NCI-H2029 (cell line): ENCODE measurements around the gene SREBF1.
A peak's percentile ranks its signal among the peaks of the same experiment; 100 is the strongest.

Experiments used
- DNase-seq: peaks from one replicate; lab custom pipeline; 2025; lab: John Stamatoyannopoulos, UW

Gene SREBF1

DNA sequence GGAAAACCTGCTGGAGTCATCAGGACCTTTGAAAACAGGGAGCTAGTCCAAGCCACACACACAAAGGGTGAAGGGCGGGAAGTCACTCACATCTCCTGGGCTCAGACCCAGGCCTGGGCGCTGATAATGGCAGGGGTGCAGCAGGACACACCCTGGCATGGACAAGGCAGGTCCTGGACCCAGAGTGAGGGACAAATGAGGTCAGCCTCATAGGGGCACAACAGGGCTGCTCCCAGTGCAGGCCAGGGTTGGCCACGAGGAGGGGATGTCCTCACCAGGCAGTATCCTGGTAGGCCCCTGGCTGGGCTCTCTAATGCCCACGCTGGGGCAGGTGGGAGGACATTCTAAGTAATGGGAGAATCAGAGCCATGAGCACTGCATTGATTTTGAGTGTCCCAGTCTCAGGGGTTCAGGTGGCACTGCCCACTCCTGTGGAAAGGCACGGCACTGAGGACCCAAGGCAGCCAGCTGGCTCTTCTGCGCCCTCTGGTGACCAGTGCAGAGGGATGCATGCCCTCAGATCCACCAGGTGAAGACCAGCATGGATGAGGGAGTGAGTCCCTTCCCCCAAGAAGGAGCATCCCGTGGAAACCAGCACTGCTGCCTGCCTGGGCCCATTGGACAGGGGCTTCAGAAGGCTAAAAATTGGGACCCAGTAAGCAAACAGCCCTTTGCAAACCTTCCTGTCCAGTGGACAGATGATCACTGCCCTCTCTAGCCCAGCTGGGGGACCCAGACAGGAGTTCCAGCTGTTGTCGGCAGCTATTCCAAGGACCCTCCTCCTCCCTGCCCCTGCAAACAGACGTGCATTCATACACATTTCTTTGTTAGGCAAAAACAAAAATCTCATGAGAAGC, 23.4 kb upstream of the SREBF1 start:
- peak; percentile 30 for DNase-seq

GRCh38 chr17:17857496-17857895, 20.7 kb upstream of the SREBF1 start:
- no peak for DNase-seq

GRCh38 chr17:17856386-17856785, 19.6 kb upstream of the SREBF1 start:
- DNase-seq = no peak

DNA sequence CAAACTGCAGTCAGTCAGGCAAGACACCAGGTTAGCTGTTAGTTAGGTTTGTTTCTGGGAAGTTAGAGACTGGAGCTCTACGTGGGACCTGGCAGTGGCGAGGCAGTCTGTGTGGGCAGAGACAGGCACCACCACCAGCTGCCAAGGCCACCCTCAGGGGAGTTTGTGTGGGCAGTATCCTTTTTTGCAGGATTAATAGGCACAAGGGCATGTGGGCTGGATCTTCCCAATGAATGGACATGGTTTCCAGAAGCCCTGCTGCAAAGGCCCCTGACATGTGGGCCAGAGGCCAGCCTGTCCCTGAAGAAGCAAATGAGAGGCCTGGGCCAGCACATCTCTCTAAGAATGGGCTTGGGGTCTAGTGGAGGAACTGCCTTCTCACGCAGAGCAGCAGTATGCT, 19.2 kb upstream of the SREBF1 start:
- DNase-seq = no peak

DNA sequence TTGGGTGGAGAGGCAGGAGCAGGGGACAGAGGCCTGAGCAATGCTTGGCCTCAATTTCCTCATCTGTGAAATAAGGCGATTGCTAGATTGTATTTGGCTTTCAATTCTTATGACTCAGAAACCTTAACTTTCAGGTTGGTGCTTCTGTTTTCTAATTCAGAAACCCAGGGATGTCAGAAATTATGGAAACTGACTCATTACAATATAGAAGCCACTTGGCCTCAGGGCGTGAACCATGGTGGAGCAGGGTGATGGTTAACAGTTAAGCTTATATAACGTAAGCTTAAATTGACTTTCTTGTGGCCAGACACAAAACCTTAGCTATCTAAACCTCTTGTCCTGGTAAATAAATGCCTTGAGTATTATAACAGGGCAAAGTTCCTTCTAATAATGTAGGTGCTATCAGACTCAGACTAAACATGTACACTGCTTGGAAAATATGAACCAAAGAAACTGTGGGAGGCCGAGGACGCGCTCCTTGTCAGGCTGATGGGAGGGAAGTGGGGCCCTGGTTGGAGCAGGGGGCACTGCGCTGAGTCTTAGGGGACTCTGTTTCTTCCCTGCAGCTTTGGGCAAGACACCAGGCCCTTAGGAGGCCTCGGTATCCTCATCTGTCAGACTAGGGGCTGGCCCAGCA, 17.1 kb upstream of the SREBF1 start:
- DNase-seq = no peak

- no peak for DNase-seq
Measured at GRCh38 chr17:17852930-17853329, 16.1 kb upstream of the SREBF1 start.

DNA sequence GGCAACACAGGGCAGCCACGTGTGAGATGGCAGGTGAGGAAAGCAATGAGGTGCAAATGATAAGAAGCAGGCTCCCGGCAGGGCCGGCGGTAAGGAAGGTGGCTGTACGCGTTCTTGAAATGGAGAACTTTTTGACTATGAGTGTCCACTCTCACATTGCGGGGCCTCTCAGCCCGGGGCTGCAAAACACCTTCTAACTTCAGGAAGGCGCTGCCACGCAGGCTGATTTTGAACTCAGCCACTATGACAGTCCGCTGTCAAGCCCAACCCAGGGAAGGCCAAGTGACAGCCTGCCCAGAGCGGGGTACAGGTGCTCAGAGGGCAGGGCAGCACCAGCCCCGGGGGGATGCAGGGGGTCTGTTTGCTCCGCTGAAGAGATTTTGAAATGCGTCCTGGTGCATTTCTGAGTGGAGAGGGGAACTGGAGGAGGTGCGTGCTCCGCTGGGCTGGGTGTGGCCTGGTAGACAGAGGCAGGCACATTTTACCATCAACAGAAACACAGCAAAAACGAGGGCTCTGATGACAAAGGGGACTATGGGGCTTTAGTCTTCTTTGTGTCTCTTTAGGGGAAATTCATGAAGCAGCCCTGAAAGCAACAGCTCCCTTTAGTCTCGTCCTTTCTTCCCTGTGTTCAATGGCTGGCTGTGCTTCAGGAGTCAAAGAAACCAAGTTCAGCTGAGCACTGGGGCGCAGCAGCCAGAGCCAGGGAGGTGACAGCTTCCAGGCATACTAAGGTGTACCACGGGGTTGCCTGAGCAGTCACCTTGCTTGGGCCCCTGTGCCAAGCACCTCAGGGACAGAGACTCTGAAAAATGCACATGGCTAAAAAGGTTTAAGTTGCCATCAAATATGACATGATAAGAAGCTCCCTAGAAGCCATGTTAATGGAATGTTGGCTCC, 14.6 kb upstream of the SREBF1 start:
- no peak for DNase-seq

GRCh38 chr17:17849845-17850373, 13.1 kb upstream of the SREBF1 start:
- DNase-seq = no peak

DNA sequence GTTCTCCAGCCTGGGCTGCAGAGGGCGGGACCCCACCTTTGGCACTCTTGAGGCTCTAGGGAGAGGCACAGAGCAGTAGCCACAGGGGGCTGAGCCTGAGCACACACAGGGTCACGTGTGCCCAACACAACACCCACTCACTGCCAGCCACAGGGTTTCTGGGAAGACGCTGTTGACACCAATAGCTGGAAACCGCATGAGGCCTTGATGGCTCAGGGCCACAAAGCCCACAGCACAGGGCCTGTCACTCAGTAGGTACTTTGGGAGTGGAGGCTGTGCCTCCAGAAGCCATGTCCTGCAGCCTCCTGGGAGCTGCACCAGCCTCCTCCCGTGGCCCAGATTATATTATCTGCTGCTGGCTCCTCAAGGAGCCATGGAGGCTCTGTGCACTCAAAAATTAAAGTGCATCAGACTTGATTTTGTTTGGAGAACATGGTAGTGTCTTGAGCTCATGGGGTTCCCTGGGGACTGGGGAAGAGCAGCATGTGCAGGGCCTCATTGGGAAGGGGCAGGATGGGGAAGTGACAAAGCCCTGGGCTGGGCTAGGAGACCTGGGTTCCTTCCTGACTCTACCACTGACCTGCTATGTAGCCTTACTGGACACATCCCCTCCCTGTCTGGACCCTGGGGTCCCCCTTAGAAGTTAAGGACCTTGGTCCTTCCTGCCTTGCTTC, 12.5 kb upstream of the SREBF1 start:
- peak; percentile 40 for DNase-seq

- no peak for DNase-seq
Measured at GRCh38 chr17:17848311-17849082, 11.7 kb upstream of the SREBF1 start.

GRCh38 chr17:17847726-17848125, 10.9 kb upstream of the SREBF1 start:
- DNase-seq = no peak

DNA sequence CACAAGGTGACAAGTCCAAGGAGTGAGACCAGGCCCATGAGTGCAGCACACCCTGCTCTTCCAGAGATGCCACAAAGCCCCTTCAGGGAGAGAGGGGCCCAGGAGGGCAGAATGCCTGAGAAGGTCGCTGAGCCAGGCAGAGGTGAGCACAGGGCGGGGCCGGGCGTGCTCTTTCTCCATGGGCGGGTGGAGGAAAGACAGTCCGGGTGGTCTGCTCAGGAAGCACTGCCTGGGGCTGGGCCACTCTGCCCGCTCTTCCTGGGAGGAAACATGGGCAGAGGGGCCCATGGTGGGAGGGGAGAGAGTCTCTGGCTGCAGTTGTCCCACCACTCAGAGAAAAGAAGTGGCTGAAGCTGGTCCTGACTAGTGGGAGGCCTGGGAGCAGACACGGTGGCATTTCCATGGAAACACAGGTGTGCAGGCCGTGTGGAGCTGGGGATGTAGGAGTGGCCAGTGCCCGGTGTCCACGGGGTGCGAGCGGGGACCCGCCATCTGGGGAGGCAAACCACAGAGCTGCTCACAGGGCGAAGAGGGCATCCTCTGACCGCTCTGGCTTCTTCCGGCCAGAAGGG, 10.4 kb upstream of the SREBF1 start:
- no peak for DNase-seq

DNA sequence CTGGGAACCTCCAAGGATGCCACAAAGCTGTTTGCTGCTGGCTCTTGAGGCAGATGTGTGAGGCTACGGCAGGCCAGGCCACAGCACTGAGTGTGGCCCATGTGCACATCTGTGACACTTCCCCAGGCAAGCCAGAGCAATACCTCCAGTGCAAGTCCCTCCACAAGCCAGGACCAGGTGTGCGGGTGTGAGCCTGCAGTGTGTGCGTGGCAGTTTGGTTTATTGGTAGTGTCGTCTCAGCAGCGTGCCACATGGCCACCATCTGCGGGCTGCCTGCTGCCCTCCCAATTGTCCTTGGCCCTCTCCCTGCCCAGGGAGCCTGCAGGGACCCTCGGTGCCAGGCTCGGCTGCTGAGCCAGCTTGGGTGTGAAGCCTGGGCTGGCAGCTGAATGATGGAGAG, 9.9 kb upstream of the SREBF1 start:
- DNase-seq = no peak

DNA sequence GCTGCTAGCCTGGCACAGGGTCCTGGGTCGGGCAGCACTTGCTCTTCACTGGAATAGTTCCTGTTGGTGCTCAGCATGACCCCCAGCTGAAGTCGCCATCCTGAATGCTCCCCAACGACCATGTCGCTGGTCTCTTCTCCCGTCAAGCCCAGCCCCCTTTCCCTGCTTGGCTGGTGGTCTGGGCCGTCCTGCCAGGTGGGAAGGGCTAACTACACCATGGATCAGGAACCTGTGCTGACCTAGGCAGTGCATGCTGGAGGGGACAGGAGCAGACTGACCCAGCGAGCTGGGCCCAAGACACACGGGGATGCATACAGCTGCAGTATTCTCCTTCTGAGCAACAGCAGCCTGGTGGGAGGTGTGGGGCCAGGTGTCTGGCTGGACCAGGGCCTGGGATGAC, 9.2 kb upstream of the SREBF1 start:
- no peak for DNase-seq

GRCh38 chr17:17845046-17845775, 8.4 kb upstream of the SREBF1 start:
- DNase-seq = peak; percentile 24

- no peak for DNase-seq
Measured at GRCh38 chr17:17844500-17844899, 7.7 kb upstream of the SREBF1 start.

GRCh38 chr17:17844079-17844478, 7.3 kb upstream of the SREBF1 start:
- DNase-seq = no peak

- DNase-seq = no peak
Measured at GRCh38 chr17:17843096-17843495, 6.3 kb upstream of the SREBF1 start.

DNA sequence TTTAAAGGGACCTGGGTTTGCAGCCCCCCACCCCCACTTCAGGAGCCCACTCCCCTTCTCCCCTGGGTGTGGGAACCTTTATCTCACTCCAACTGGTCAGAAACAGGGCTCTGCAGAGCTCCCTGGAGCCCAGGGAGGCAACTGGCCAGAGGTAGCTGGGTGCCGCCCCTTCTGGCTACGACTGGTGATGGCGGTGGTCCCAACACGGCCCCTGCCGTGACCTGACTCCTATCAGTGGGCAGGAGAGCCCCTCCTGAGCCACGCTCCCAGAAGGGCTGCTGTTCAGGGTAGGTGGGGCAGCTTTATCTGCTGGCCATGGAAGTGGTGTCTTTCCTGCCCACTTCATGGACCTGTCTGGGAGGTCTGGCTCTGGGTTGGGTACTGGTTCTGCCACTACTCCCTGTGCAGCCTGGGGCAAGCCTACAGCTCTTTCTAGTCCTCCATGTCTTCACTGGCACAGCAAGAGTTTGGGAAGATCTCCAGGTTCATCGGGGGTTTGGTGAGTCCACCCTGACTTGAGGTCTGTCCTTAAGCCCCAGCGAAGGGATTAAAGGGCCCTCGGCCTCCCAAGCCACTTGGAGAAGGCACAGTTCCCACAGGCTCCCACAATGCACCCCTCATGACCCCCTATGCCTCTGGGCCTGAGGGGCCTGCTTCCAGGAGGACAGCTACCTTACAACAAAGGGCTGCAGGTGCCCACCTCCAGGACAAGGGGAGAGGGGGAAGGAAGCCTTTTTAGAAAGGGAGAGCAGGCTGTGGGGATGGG, 5.5 kb upstream of the SREBF1 start:
- DNase-seq = no peak
